ENCODE measurements around the gene WNT3A. TPM values are rescaled to one million over a fixed set of nuclear protein-coding genes. Genes with fewer than 3 reads are reported as not detected.

WNT3A gene
- total RNA-seq, 1 donor from 2014 or later: 6.0 TPM

- Histone ChIP-seq H3K27me3 (ENCODE audit: low read depth) (peaks cover 41% of the 10 kb centered on the region), H3K4me1 (peaks cover 6% of the 10 kb centered on the region), H3K36me3 (no peaks in the 10 kb centered on the region), H3K4me3 (no peak overlapping the region), H3K27ac (no peak overlapping the region), H3K9me3 (no peaks in the 10 kb centered on the region)
- intact Hi-C loops (cut with DNase I): no loop called here
- TF ChIP-seq CTCF (IDR thresholded peaks at IDR 0.05): no peak
- ATAC-seq (no peak), DNase-seq (no peak)
Measured at GRCh38 chr1:228035844-228036243, 29.0 kb downstream of the WNT3A start.

GRCh38 chr1:228036701-228037231 is 30.0 kb downstream of the WNT3A start:
- Histone ChIP-seq H3K4me1 (peaks cover 6% of the 10 kb centered on the region), H3K4me3 (no peak overlapping the region), H3K36me3 (no peaks in the 10 kb centered on the region), H3K9me3 (no peaks in the 10 kb centered on the region), H3K27me3 (ENCODE audit: low read depth) (peaks cover 41% of the 10 kb centered on the region), H3K27ac (peak overlapping the region; percentile 36)
- intact Hi-C loops (cut with DNase I): no loop called here
- TF ChIP-seq CTCF (IDR thresholded peaks at IDR 0.05): no peak
- ATAC-seq: peak; percentile 64 to 66
- DNase-seq: no peak

GRCh38 chr1:228037401-228038386 is 30.9 kb downstream of the WNT3A start:
- Histone ChIP-seq H3K27ac (peak overlapping the region; percentile 36), H3K9me3 (no peaks in the 10 kb centered on the region), H3K4me3 (peak overlapping the region; percentile 34), H3K27me3 (ENCODE audit: low read depth) (peaks cover 41% of the 10 kb centered on the region), H3K4me1 (peaks cover 6% of the 10 kb centered on the region), H3K36me3 (no peaks in the 10 kb centered on the region)
- intact Hi-C loops (cut with DNase I): no loop called here
- DNase-seq: no peak
- ATAC-seq: peak; percentile 59 to 89
- TF ChIP-seq CTCF (IDR thresholded peaks at IDR 0.05): no peak

GRCh38 chr1:228038387-228039005 is 31.7 kb downstream of the WNT3A start:
- no peak for TF ChIP-seq CTCF (IDR thresholded peaks at IDR 0.05)
- intact Hi-C loops (cut with DNase I): no loop called here
- H3K9me3 ChIP-seq: no peaks in the 10 kb centered on the region
- no peak overlapping the region for H3K27ac ChIP-seq
- peaks cover 6% of the 10 kb centered on the region for H3K4me1 ChIP-seq
- no peak for ATAC-seq
- no peak for DNase-seq
- H3K36me3 ChIP-seq: no peaks in the 10 kb centered on the region
- H3K4me3 ChIP-seq: no peak overlapping the region
- peaks cover 41% of the 10 kb centered on the region for H3K27me3 ChIP-seq (ENCODE audit: low read depth)

GRCh38 chr1:228039006-228039903 is 32.5 kb downstream of the WNT3A start:
- peaks cover 6% of the 10 kb centered on the region for H3K4me1 ChIP-seq
- H3K9me3 ChIP-seq: no peaks in the 10 kb centered on the region
- no peaks in the 10 kb centered on the region for H3K36me3 ChIP-seq
- no peak for TF ChIP-seq CTCF (IDR thresholded peaks at IDR 0.05)
- intact Hi-C loops (cut with DNase I): no loop called here
- ATAC-seq (no peak), DNase-seq (no peak)
- H3K4me3 ChIP-seq: no peak overlapping the region
- no peak overlapping the region for H3K27ac ChIP-seq
- H3K27me3 ChIP-seq (ENCODE audit: low read depth): peaks cover 41% of the 10 kb centered on the region
